Skin epidermis (tissue), 12 donors: ENCODE measurements around the gene LRRC57.

Experiments
- H3K27ac ChIP-seq, 21 experiments: fragments of 200-600 bp; sonication (generic) in 11 of 21; one replicate each; pipeline ENCODE4 v1.5.0; 2020; ENCODE audit warnings: mild to moderate bottlenecking in 3 of 21, inconsistent platforms in 2 of 21, moderate library complexity in 2 of 21
- H3K4me3 ChIP-seq, 7 experiments: fragments of 200-600 bp; sonication (generic) in 2 of 7; one replicate each; pipeline ENCODE4 v1.5.0; 2020; ENCODE audit warnings: inconsistent platforms in 2 of 7, mild to moderate bottlenecking in 2 of 7, moderate library complexity in 1 of 7

LRRC57 gene

DNA sequence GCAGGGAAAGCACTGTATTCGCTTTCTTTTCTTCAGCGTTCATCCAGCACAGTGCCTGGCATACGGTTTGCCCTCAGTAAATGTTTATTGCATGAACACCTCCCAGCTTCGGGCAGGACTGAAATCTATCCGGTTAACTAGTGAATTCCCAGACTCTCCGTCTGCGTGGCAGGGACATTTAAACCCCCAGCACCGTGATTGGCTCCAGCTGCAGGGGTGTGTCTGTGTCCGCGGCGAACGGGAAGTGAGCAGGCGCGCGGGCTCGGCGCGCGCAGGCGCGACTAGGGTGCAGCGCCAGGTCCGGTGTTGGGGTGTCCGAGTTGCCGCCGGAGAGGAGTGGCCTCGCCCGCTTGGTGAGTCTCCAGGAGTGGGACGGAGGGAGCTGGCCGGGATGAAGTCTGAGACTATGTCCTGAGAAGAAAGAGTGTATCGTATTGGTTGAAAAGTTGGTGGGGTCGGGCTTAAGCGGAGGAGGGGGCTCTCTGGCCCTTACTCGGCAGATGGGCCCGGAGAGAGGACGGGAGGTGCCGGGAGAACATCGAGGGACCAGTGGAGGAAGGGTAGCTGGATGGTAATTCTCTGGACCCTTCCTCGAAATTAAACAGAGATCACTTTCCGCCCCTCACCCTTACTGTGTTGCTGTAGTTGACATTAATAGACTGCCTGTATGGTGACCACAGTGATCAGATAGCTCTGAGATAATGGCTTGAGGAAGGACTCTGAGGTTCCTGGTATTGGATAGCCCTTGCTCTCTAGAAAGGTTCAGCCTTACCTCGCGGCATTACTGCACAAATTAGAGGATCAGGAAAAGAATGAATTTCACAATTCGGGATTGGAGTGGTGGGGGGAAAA lies 53.0 kb downstream of the LRRC57 start, which contains the start of gene SNAP23:
Gene SNAP23, plus strand, starts transcription at position 274 of the 852 bp plus-strand sequence. CDS start 16,213 bp downstream, outside the sequence.
- Histone ChIP-seq H3K4me3 (peak within 1 kb of the TSS; percentile 47 to 83 (median 68)), H3K27ac (peak within 1 kb of the TSS; percentile 9 to 93 (median 85))

DNA sequence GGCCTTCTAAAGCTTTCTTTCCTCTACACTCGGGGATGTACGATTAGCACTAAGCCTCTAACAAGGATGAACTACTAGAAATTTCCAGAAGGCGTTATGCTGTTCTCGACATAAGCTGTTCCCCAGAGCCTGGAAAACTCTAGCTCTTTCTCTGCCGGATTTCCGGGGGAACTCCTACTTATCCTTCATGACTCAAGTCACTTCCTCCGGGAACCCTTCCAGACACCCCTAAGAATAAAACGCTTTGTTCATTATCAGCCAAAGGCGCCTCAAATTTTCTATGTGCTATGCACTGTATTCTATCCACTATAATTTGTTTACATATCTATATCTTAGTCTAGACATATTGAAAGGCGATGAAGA lies 53.6 kb downstream of the LRRC57 start:
- Histone ChIP-seq H3K4me3 (peak overlapping the region; percentile 47 to 83 (median 68)), H3K27ac (peak overlapping the region; percentile 9 to 93 (median 85))

DNA sequence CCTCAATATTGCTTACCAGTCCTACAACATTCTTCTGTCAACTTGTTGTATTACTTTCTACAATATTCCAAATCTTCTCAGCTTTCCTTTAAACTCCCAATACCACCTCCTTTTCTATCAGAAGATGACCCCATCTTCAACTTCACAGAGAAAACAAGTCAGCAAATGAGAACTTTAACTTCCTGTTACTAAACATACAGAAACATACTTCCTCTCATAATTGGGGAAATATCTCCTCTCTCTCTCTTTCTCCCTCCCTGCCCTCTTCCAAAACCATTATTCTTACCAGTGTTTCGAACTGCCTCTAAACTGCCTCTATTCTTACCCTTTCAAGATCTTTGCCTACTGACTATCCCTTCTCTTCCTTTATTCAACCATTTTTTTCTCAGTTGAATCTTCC lies 54.9 kb downstream of the LRRC57 start:
- peak overlapping the region in 12 of 21 experiments; percentile 9 to 93 (median 86) for H3K27ac ChIP-seq
- no peak overlapping the region for H3K4me3 ChIP-seq

DNA sequence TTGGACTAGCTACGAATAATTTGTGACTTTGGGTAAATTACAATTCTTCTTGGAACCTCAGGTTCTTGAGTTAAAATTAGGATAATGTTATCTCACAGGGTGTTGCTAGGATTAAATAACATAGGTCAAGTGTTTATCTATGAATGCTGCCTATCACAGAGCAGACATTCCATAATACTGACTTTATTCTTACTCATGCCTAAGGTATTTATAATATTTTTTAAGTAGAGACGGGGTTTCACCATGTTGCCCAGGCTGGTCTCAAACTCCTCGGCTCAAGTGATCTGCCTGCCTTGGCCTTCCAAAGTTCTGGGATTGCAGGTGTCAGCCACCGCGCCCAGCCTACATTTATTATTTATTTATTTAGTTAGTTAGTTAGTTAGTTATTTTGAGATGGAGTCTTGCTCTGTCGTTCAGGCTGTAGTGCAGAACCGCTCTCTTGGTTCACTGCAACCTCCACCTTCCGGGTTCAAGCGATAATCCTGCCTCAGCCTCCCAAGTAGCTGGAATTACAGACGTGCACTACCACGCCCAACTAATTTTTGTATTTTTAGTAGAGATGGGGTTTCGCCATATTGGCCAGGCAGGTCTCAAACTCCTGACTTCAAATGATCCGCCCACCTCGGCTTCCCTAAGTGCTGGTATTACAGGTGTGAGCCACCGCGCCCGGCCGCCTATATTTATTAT lies 56.9 kb downstream of the LRRC57 start:
- Histone ChIP-seq H3K27ac (peak overlapping the region in 20 of 21 experiments; percentile 85 to 97 (median 94)), H3K4me3 (peak overlapping the region; percentile 65 to 90 (median 84))

DNA sequence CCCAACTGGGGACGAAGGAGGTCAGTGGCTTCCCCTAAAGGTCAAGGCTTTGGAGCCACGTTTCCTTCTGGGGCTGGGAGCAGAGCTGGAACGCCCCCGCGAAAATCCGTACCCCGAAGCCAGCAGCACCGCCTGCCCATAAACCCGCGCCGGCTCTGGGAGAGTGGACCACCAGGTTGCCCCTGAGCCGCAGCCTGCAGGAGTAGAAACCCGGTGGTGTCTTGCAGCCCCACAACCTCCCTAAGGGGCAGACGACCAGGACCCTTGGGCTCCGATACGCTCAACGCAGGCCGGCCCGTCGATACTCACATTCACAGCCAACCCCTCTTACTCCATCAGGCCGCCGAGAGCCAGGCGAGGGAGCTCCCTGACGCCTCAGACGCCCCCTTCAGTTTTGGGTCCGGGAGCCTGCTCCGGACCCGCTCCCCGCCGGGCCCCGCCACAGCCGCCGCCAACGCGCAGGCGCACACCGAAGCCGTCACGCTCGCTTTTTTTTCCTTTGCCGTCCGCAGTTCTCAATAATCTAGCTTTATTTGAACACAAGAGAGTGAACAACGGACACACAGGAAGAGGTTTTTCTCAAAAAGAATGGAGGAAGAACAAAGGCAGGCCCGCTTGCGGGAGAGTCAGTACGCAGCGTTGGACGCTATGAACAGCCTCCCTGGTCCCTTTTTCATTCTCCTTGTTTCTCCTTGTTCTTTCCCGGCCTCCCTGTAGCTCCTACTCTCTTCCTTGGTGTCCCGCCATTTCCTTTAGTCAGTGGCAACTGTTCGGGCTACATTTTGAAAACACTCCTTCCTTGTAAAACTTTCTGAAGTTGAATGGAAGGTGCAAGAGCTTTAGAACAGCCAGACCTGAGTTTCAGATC lies 57.7 kb downstream of the LRRC57 start, which contains the start of gene ZNF106:
Gene ZNF106, minus strand, starts transcription at position 471 of the 868 bp plus-strand sequence. CDS start 18,852 bp downstream, outside the sequence.
- peak within 1 kb of the TSS; percentile 76 to 97 (median 94) for H3K27ac ChIP-seq

DNA sequence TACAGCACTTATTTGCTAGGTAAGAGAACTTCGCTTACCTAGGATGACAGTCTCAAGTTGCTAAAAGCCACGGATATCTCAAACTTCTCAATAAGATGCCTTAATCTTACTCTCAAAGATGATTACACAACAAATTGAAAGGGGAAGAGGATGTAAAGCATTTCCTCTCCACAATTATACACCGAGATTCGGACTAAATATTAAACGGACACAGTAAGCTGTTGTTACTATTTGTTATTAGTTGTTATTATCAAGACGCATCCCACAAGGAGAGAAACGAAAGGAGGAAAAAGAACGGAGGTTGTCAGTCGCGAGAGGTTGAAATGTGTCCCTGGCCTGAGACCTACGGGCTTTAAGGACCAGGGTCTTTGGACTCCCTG lies 58.3 kb downstream of the LRRC57 start:
- H3K4me3 ChIP-seq = peak overlapping the region; percentile 65 to 90 (median 84)
- H3K27ac ChIP-seq = peak overlapping the region; percentile 76 to 97 (median 94)

More for the DNA sequence above, 57.7 kb downstream of the LRRC57 start, which contains the start of gene ZNF106:
- peak within 1 kb of the TSS; percentile 65 to 90 (median 84) for H3K4me3 ChIP-seq
